Placental epithelial cell (primary cell): ENCODE data around the gene CGB5. TPM values are rescaled to one million over a fixed set of nuclear protein-coding genes. Genes with fewer than 3 reads are reported as not detected.

Experiments used
- small RNA-seq: library from RNA; depleted of rRNA; stranded (forward); fragments of <200 nt; gene quantifications from one replicate; pipeline ENCODE3, GENCODE V24; 2012
- total RNA-seq: library from RNA; depleted of rRNA; stranded (reverse); fragments of >200 nt; gene quantifications from 2 replicates; pipeline ENCODE4 v1.2.3, GENCODE V29; 2012

The CGB5 gene
- total RNA-seq: 0.39 TPM in 1 of 2 replicates, not detected in the other

GRCh38 chr19:49043548-49043947 lies at the start of gene CGB5:
Gene CGB5, plus strand, starts transcription at chr19:49043848. Its CDS starts 362 bp downstream, at chr19:49044210.

DNA sequence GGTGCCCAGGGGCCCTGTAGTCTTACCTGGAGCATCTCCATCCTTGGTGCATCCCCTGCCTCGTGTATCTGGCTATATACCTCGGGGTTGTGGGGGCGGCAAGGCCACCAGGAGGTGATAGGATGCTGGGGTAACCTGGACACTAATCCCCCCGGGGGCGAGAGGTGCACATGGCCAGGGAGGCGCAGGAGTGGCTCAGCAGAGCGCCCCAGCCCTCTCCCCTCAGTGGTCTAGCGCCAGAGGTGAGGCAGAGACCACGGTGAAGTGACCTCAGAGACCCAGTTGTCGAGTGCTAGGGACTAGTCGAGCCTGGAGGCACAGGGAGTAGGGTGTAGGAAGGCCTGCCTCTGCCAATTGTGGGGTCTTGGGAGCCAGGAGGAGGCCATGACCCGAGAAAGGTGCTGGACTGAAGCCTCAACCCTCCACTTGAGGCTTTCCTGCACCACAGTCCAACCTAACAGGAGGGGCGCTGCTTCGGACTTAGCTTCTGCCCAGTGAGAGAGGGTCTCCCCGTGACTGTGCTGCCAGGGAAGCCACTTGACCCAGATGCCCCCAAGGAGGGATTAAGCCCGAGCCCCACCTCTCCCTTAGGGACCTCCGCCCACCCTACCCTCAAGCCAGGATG lies 26.5 kb upstream of the CGB5 start, which contains the start of gene LHB:
LHB (minus strand) TSS at position 51 of the 625 bp plus-strand sequence; CDS start at position 41, 10 bp downstream.

GRCh38 chr19:49024233-49024632 lies 19.4 kb upstream of the CGB5 start, which contains the start of gene CGB3:
Gene CGB3, minus strand, starts transcription at chr19:49024333. Its CDS starts 362 bp downstream, at chr19:49023971.

DNA sequence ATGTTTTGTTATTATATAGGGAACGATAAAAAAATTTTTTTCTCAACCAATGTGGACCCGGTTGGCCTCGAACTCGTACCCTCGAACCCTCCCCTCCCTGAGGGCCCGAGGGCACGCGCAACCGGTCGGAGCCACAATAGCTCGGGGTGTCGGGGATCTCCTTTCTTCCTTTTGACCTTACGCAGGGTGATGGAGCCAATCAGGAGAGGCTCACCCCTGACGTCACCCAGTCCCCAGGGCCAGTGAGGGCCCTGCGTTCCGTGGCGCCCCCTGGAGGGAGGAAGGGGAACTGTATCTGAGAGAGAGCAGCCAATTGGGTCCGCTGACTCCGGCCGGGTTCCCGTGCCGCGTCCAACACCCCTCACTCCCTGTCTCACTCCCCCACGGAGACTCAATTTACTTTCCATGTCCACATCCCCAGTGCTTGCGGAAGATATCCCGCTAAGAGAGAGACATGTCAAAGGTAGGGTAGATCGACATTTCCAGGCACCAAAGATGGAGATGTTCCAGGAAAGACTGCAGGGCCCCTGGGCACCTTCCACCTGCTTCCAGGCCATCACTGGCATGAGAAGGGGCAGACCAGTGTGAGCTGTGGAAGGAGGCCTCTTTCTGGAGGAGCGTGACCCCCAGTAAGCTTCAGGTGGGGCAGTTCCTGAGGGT lies 11.9 kb upstream of the CGB5 start, which contains the start of gene CGB2:
CGB2 (plus strand) TSS at position 249 of the 660 bp plus-strand sequence; CDS start at position 455, 206 bp downstream.

GRCh38 chr19:49036815-49037214 lies 6.8 kb upstream of the CGB5 start, which contains the start of gene CGB1:
Gene CGB1, minus strand, starts transcription at chr19:49036895. Its CDS starts 184 bp downstream, at chr19:49036711.

GRCh38 chr19:49049011-49049410 lies 5.4 kb downstream of the CGB5 start, which contains the start of gene CGB8:
Gene CGB8, minus strand, starts transcription at chr19:49049111. Its CDS starts 372 bp downstream, at chr19:49048739.

GRCh38 chr19:49057636-49058234 lies 14.1 kb downstream of the CGB5 start, which contains the start of gene CGB7:
Gene CGB7, minus strand, starts transcription at chr19:49057749. Its CDS starts 2,374 bp downstream, at chr19:49055375.

GRCh38 chr19:49064768-49065611 lies 21.3 kb downstream of the CGB5 start, which contains the start of gene NTF4:
Gene NTF4, minus strand, starts transcription at chr19:49064818. Its CDS starts 2,821 bp downstream, at chr19:49061997.

DNA sequence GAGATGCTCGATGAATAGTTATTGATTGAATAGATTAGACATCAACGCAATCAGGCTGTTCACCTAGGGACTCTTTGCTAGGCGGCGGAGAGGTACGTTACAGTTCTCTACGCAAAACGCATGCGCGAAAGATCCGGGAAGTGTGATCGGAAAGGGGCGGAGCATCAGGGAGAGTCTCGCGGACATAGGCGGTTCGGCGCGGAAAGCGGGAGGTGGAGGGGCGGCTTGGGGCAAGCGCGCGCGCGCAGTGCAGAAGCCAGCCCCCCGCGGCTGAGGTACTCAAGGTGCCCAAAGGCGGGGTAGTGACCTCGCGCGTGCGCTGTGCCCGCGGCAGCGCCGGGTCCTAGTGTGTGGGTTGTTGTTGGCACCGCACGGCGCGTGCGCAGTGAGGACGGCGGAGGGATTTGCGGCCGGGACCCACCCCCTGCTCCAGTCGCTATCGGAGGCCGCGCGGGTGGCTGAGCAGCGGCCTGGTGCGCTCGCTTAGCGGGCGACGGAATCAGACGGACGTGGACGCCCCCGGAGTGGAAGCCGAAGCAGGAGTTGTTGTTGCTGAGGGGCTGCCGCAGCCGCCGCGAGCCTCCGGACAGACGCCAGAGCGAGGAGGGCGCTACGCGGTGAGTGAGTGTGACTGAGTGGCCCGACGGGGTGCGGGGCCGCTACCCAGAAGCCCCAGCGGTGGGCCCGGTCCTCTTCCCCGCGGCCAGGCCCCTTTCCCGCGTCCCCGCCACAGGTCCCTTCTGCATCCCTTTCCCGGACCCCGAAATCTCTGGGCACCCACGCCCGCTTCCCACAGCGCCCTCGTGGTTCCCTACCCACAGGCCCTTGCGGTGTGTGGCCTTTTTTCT lies 41.6 kb downstream of the CGB5 start, which contains the start of gene SNRNP70:
SNRNP70 (plus strand) TSS at position 432 of the 848 bp plus-strand sequence. CDS start 964 bp downstream, outside the sequence.

Small RNA genes within 50 kb of the gene (small RNA-seq; reads per million reads assigned to genes)
- gene MIR6798 (not detected), gene RN7SL708P (not detected)

Other genes starting within 250 kb of the CGB5 start
- gene BCAT2, start 232.8 kb upstream of the CGB5 start, total RNA-seq: 15.7 and 22.6 TPM in 2 replicates
- 3.8 and 20.4 TPM in 2 replicates for gene HSD17B14, start 207.4 kb upstream of the CGB5 start, total RNA-seq
- 1.2 and 3.9 TPM in 2 replicates for gene PLEKHA4, start 175.2 kb upstream of the CGB5 start, total RNA-seq
- 28.7 and 75.8 TPM in 2 replicates for gene PPP1R15A, start 171.4 kb upstream of the CGB5 start, total RNA-seq
- 0.22 and 0.79 TPM in 2 replicates for gene TULP2, start 145.1 kb upstream of the CGB5 start, total RNA-seq
- gene NUCB1, start 143.5 kb upstream of the CGB5 start, total RNA-seq: 169 and 326 TPM in 2 replicates
- gene DHDH, start 110.1 kb upstream of the CGB5 start, total RNA-seq: 1.2 TPM in 1 of 2 replicates, not detected in the other
- 41.6 and 99.3 TPM in 2 replicates for gene BAX, start 89.0 kb upstream of the CGB5 start, total RNA-seq
- 1,769 and 2,040 TPM in 2 replicates for gene FTL, start 78.5 kb upstream of the CGB5 start, total RNA-seq
- gene GYS1, start 50.5 kb upstream of the CGB5 start, total RNA-seq: 66.0 and 128 TPM in 2 replicates
- gene RUVBL2, start 50.0 kb upstream of the CGB5 start, total RNA-seq: 108 and 286 TPM in 2 replicates
- not detected in 2 replicates for gene LHB, start 26.8 kb upstream of the CGB5 start, total RNA-seq
- not detected in 2 replicates for gene CGB3, start 19.5 kb upstream of the CGB5 start, total RNA-seq
- gene CGB2, start 12.0 kb upstream of the CGB5 start, total RNA-seq: not detected in 2 replicates
- not detected in 2 replicates for gene CGB1, start 7.0 kb upstream of the CGB5 start, total RNA-seq
- 0.39 and 2.3 TPM in 2 replicates for gene CGB8, start 5.3 kb downstream of the CGB5 start, total RNA-seq
- 2.2 and 4.7 TPM in 2 replicates for gene CGB7, start 13.9 kb downstream of the CGB5 start, total RNA-seq
- gene NTF4, start 21.0 kb downstream of the CGB5 start, total RNA-seq: 6.7 and 20.8 TPM in 2 replicates
- gene KCNA7, start 28.9 kb downstream of the CGB5 start, total RNA-seq: under 0.01 TPM in 1 of 2 replicates, not detected in the other
- 147 and 205 TPM in 2 replicates for gene SNRNP70, start 41.6 kb downstream of the CGB5 start, total RNA-seq
- 5.1 and 13.0 TPM in 2 replicates for gene LIN7B, start 70.5 kb downstream of the CGB5 start, total RNA-seq
- gene C19orf73, start 75.3 kb downstream of the CGB5 start, total RNA-seq: 1.2 and 1.3 TPM in 2 replicates
- gene PPFIA3, start 75.7 kb downstream of the CGB5 start, total RNA-seq: 8.1 and 10.2 TPM in 2 replicates
- 0.11 and 0.39 TPM in 2 replicates for gene HRC, start 111.5 kb downstream of the CGB5 start, total RNA-seq
- gene TRPM4, start 113.9 kb downstream of the CGB5 start, total RNA-seq: 35.0 and 36.5 TPM in 2 replicates